HepG2 (cell line): Measurements from ENCODE around the gene PSIP1.

Experiments
- CREM ChIP-seq, 2 experiments: sonication (generic) in 1 of 2; formaldehyde crosslinking in 1 of 2; IDR thresholded peaks; 2 replicates each; pipeline versions ENCODE4 v1.4.0 to v1.6.1; 2016 to 2020; ENCODE audit warnings: antibody characterized with exemption in 1 of 2, mild to moderate bottlenecking in 1 of 2, missing genetic modification reagents in 1 of 2
- CTCF ChIP-seq: sonication (generic); formaldehyde crosslinking; IDR thresholded peaks from 2 replicates; pipeline ENCODE4 v1.5.0; 2020; ENCODE audit warnings: mild to moderate bottlenecking, missing genetic modification reagents, moderate library complexity
- FOSL2 ChIP-seq: sonication (generic); formaldehyde crosslinking; IDR thresholded peaks from 2 replicates; pipeline ENCODE4 v1.4.0; 2020; ENCODE audit warnings: missing genetic modification reagents
- GATAD2A ChIP-seq: IDR thresholded peaks from 2 replicates; pipeline ENCODE4 v1.6.1; 2016
- JUN ChIP-seq: sonication (generic); formaldehyde crosslinking; IDR thresholded peaks from 2 replicates; pipeline ENCODE4 v1.4.0; 2020; ENCODE audit warnings: mild to moderate bottlenecking, missing genetic modification reagents
- MAZ ChIP-seq, 2 experiments: sonication (generic) in 1 of 2; formaldehyde crosslinking in 1 of 2; IDR thresholded peaks; 2 replicates each; pipeline versions ENCODE4 v1.5.0 to v1.6.1; 2012 to 2020; ENCODE audit warnings: low read depth in 2 of 2, mild to moderate bottlenecking in 2 of 2, borderline replicate concordance in 1 of 2, improper control_type of control experiment in 1 of 2, low read length in 1 of 2, missing genetic modification reagents in 1 of 2, moderate library complexity in 1 of 2
- MNT ChIP-seq: fragments of 450-650 bp; IDR thresholded peaks from 2 replicates; pipeline ENCODE4 v1.6.1; 2016
- RAD21 ChIP-seq: fragments of 450-650 bp; formaldehyde crosslinking; IDR thresholded peaks from 2 replicates; pipeline ENCODE4 v1.5.0; 2020; ENCODE audit warnings: mild to moderate bottlenecking
- TCF7 ChIP-seq: sonication (generic); IDR thresholded peaks from 2 replicates; pipeline ENCODE4 v1.6.1; 2016; ENCODE audit warnings: antibody characterized with exemption, low read depth
- THAP7 ChIP-seq: sonication (generic); formaldehyde crosslinking; IDR thresholded peaks from 2 replicates; pipeline ENCODE4 v1.8.1; 2023; ENCODE audit warnings: mild to moderate bottlenecking, missing genetic modification reagents
- ZBTB44 ChIP-seq: sonication (generic); formaldehyde crosslinking; IDR thresholded peaks from 2 replicates; pipeline ENCODE4 v1.4.0; 2020; ENCODE audit warnings: missing genetic modification reagents
- ZMAT3 ChIP-seq: sonication (generic); formaldehyde crosslinking; conservative IDR thresholded peaks from 2 replicates; pipeline ENCODE4 v1.7.0; 2021; ENCODE audit warnings: missing genetic modification reagents

GRCh38 chr9:15549611-15550010, 38.8 kb upstream of the PSIP1 start:
- TF ChIP-seq CREM (IDR thresholded peaks at IDR 0.05), result no peak
- no peak for TF ChIP-seq CREM (CRISPR knock-in tag; IDR thresholded peaks at IDR 0.05)
- no peak for TF ChIP-seq ZBTB44
- TF ChIP-seq CTCF (CRISPR knock-in tag), result no peak
- TF ChIP-seq TCF7, result no peak
- no peak for TF ChIP-seq FOSL2 (CRISPR knock-in tag)
- TF ChIP-seq ZMAT3 (CRISPR knock-in tag), result no peak
- no peak for TF ChIP-seq MAZ (IDR thresholded peaks at IDR 0.05; ENCODE audit: borderline replicate concordance, low read depth, low read length)
- TF ChIP-seq MAZ (CRISPR knock-in tag; IDR thresholded peaks at IDR 0.05; ENCODE audit: low read depth), result no peak
- TF ChIP-seq THAP7, result no peak
- no peak for TF ChIP-seq MNT
- TF ChIP-seq JUN (CRISPR knock-in tag), result no peak
- no peak for TF ChIP-seq RAD21 (CRISPR knock-in tag)
- TF ChIP-seq GATAD2A (CRISPR knock-in tag), result no peak
